ENCODE measurements around the gene KCNAB1.

GRCh38 chr3:156251424-156251823, 131.0 kb downstream of the KCNAB1 start:
- TF ChIP-seq CTCF (IDR thresholded peaks at IDR 0.05; ENCODE audit: poor library complexity), result no peak
- no peak for TF ChIP-seq EZH2 (IDR thresholded peaks at IDR 0.05; ENCODE audit: borderline replicate concordance)
- no peak for TF ChIP-seq EZH2phosphoT487 (IDR thresholded peaks at IDR 0.05; ENCODE audit: low read depth, severe bottlenecking, unreplicated experiment)

Data from hepatocyte (in vitro differentiated cells).